Endothelial cell of umbilical vein (primary cell): ENCODE results near the gene TNS2. TPM values are rescaled to one million over a fixed set of nuclear protein-coding genes. Genes with fewer than 3 reads are reported as not detected.

Experiments used
- BruUV-seq: library from RNA; stranded (reverse); fragments of 400-500 nt; replicated peaks from 2 replicates; lab custom pipeline; 2021; lab: Mats Ljungman, UMichigan
- CTCF ChIA-PET: fragments of 300-600, 350-600 bp; sonication (Branson Sonifier 250); formaldehyde crosslinking; loops from one replicate; lab custom pipeline; 2021; ENCODE audit warnings: antibody characterized with exemption, inconsistent platforms; lab: Charles Lee
- POLR2A ChIA-PET: fragments of 300-600, 350-600 bp; sonication (Branson Sonifier 250); formaldehyde crosslinking; loops from one replicate; lab custom pipeline; 2021; ENCODE audit warnings: antibody characterized with exemption, inconsistent platforms; lab: Charles Lee
- DNase-seq: peaks from one replicate; pipeline ENCODE4 v3.0.0-alpha.2; 2011; ENCODE audit warnings: low read depth, low spot score
- FAIRE-seq: peaks from 2 replicates; lab custom pipeline; 2011; peaks lifted over from hg19 to GRCh38; lab: Jason Lieb, UNC
- H2AFZ ChIP-seq: 2 replicates; pipeline ENCODE4 v1.6.0; 2012; ENCODE audit warnings: low read depth, low read length, control low read depth, inconsistent platforms
- H3K27ac ChIP-seq: 2 replicates; pipeline ENCODE4 v1.5.1; 2011; ENCODE audit warnings: low read depth, mild to moderate bottlenecking, control low read depth, low read length, moderate library complexity; ENCODE audit not compliant: insufficient read depth
- H3K27me3 ChIP-seq, 2 experiments: 2 replicates each; pipeline versions ENCODE4 v1.6.0 to v1.6.1; 2011; ENCODE audit warnings: low read length in 2 of 2, mixed read lengths in 1 of 2; ENCODE audit not compliant: control insufficient read depth in 2 of 2, insufficient read depth in 2 of 2
- H3K36me3 ChIP-seq, 2 experiments: 2 replicates in 1 of 2; 3 replicates in 1 of 2; pipeline ENCODE4 v1.5.1; 2011; ENCODE audit warnings: low read length in 2 of 2, mild to moderate bottlenecking in 1 of 2, moderate library complexity in 1 of 2; ENCODE audit not compliant: control insufficient read depth in 2 of 2, insufficient read depth in 2 of 2; ENCODE audit errors: extremely low read depth in 1 of 2
- H3K4me1 ChIP-seq: 3 replicates; pipeline ENCODE4 v1.5.1; 2011; ENCODE audit warnings: mild to moderate bottlenecking, low read length; ENCODE audit not compliant: control insufficient read depth, insufficient read depth; ENCODE audit errors: extremely low read depth
- H3K4me2 ChIP-seq: 2 replicates; pipeline ENCODE4 v1.6.1; 2011; ENCODE audit warnings: low read length, control low read depth, mixed read lengths; ENCODE audit not compliant: insufficient read depth
- H3K4me3 ChIP-seq, 3 experiments: fragments of 200-600 bp in 1 of 3; sonication (generic), shearing (Covaris generic) in 1 of 3; replicated peaks in 1 of 3; 2 replicates each; pipeline ENCODE4 v1.5.1; 2011 to 2016; ENCODE audit warnings: control low read depth in 3 of 3, low read length in 3 of 3, mild to moderate bottlenecking in 2 of 3, inconsistent platforms in 1 of 3, low read depth in 1 of 3, moderate library complexity in 1 of 3; ENCODE audit not compliant: insufficient read depth in 1 of 3
- H3K79me2 ChIP-seq: 2 replicates; pipeline ENCODE4 v1.6.0; 2012; ENCODE audit warnings: low read length, inconsistent platforms; ENCODE audit not compliant: control insufficient read depth, insufficient read depth
- H3K9ac ChIP-seq: replicated peaks from 2 replicates; pipeline ENCODE3; 2011; ENCODE audit warnings: low read length, control low read depth; ENCODE audit not compliant: insufficient read depth; ENCODE audit errors: extremely low read depth
- H3K9me1 ChIP-seq: replicated peaks from 3 replicates; pipeline ENCODE4 v1.6.0; 2011; ENCODE audit warnings: mild to moderate bottlenecking, low read length; ENCODE audit not compliant: control insufficient read depth, insufficient read depth; ENCODE audit errors: extremely low read depth
- H3K9me3 ChIP-seq: replicated peaks from 2 replicates; pipeline ENCODE4 v1.5.1; 2012; ENCODE audit warnings: low read length, inconsistent platforms; ENCODE audit not compliant: control insufficient read depth, insufficient read depth
- H4K20me1 ChIP-seq: replicated peaks from 2 replicates; pipeline ENCODE3; 2011; ENCODE audit warnings: mild to moderate bottlenecking, low read length; ENCODE audit not compliant: control insufficient read depth, insufficient read depth; ENCODE audit errors: extremely low read depth
- CTCF ChIP-seq, 2 donors: IDR thresholded peaks; 1 replicate in 1 of 2; 2 replicates in 1 of 2; pipeline ENCODE4 v1.5.1; 2011; ENCODE audit warnings: low read length in 2 of 2, mild to moderate bottlenecking in 2 of 2, moderate library complexity in 2 of 2, control low read depth in 1 of 2, inconsistent platforms in 1 of 2, low read depth in 1 of 2; ENCODE audit not compliant: insufficient read depth in 1 of 2; ENCODE audit errors: extremely low read depth in 1 of 2
- EZH2 ChIP-seq: IDR thresholded peaks from 2 replicates; pipeline ENCODE4 v1.6.1; 2012; ENCODE audit warnings: borderline replicate concordance, low read depth, mild to moderate bottlenecking, moderate library complexity, low read length, inconsistent platforms; ENCODE audit not compliant: severe bottlenecking
- FOS ChIP-seq: IDR thresholded peaks from 2 replicates; pipeline ENCODE4 v1.6.1; 2011; ENCODE audit warnings: mild to moderate bottlenecking, low read length, moderate library complexity, borderline replicate concordance; ENCODE audit not compliant: insufficient read depth
- GATA2 ChIP-seq: IDR thresholded peaks from 2 replicates; pipeline ENCODE4 v1.7.0; 2011; ENCODE audit warnings: low read depth, mild to moderate bottlenecking, moderate library complexity, mixed read lengths, low read length; ENCODE audit not compliant: insufficient read length, insufficient read depth
- JUN ChIP-seq: IDR thresholded peaks from 2 replicates; pipeline ENCODE4 v1.6.1; 2011; ENCODE audit warnings: borderline replicate concordance, low read depth; ENCODE audit not compliant: insufficient read length, insufficient read depth
- MAX ChIP-seq: IDR thresholded peaks from 2 replicates; pipeline ENCODE4 v1.6.1; 2011; ENCODE audit not compliant: insufficient read depth, insufficient read length
- MYC ChIP-seq: IDR thresholded peaks from one replicate; pipeline ENCODE4 v1.6.1; 2011; ENCODE audit warnings: mild to moderate bottlenecking, low read depth, low read length
- POLR2A ChIP-seq: IDR thresholded peaks from 2 replicates; pipeline ENCODE4 v1.6.1; 2012; ENCODE audit warnings: low read depth, mild to moderate bottlenecking, control low read depth, low read length
- POLR2AphosphoS5 ChIP-seq: IDR thresholded peaks from 2 replicates; pipeline ENCODE4 v1.6.1; 2012; ENCODE audit warnings: low read depth, mild to moderate bottlenecking, control low read depth, low read length, moderate library complexity; ENCODE audit not compliant: insufficient read depth
- dilution Hi-C: fragments of 300-500 bp; cut with MboI; formaldehyde crosslinking; loops from one replicate; pipeline ENCODE4 v1.15.0; 2019; ENCODE audit warnings: low sequenced_read_pairs; ENCODE audit not compliant: extremely low pct_ligation_motif_present
- intact Hi-C: fragments of 100-400 bp; cut with micrococcal nuclease; formaldehyde crosslinking; loops from one replicate; pipeline ENCODE4 v1.10.0; 2022
- polyA plus RNA-seq, 4 experiments: library from polyadenylated mRNA; depleted of rRNA in 3 of 4; stranded (reverse) in 3 of 4; unstranded in 1 of 4; fragments of >200 nt; gene quantifications; 2 replicates each; pipeline versions ENCODE4 v1.2.1 to v1.2.3, GENCODE V29; 2011 to 2012; ENCODE audit warnings: missing spikeins in 1 of 4
- total RNA-seq: library from RNA; stranded (reverse); gene quantifications from 2 replicates; pipeline ENCODE4 v1.2.3, GENCODE V29; 2021

The TNS2 gene
- total and polyA plus RNA-seq, 2 donors (not counting 3 experiments of a cell fraction or from before 2014, with no cell fraction given): 84.5 to 106 TPM

GRCh38 chr12:53065975-53066931, 16.4 kb downstream of the TNS2 start:
- POLR2A ChIA-PET: interaction anchor here (0.6 to 1.3 kb wide), 7 partner anchors 13 to 222 kb away, joined by 3 to 9 read pairs (median 4); partner anchors contain the start of gene SPRYD3

More at GRCh38 chr12:53065975-53066931, 16.4 kb downstream of the TNS2 start:
- Histone ChIP-seq H3K9me1 (no peaks in the 10 kb centered on the region), H3K27ac (peak overlapping the region; percentile 44), H3K9me3 (no peaks in the 10 kb centered on the region), H3K9ac (no peak overlapping the region), H4K20me1 (no peaks in the 10 kb centered on the region), H3K4me1 (peaks cover 22% of the 10 kb centered on the region), H3K4me3 (no peak overlapping the region), H3K79me2 (no peaks in the 10 kb centered on the region), H3K36me3 (peaks cover 3 to 21% of the 10 kb centered on the region in 2 experiments), H3K4me2 (peak overlapping the region; percentile 19), H2AFZ (no peak overlapping the region), H3K27me3 (no peaks in the 10 kb centered on the region)
- CTCF ChIA-PET: interaction anchor here (0.5 to 14.2 kb wide), 45 partner anchors 9 to 279 kb away, joined by 3 to 463 read pairs (median 6); partner anchors contain the start of genes AAAS, CSAD, ESPL1 and IGFBP6
- FAIRE-seq (peak; percentile 92), DNase-seq (peak; percentile 65)
- dilution Hi-C loops (no loop called here), intact Hi-C loops (loop anchor here (1.0 kb wide), 4 partner anchors 33 to 131 kb away; no protein-coding TSS in a partner anchor)
- no TSS peak for BruUV-seq
- TF ChIP-seq JUN (no peak), POLR2A (peak; percentile 39), FOS (no peak), MAX (no peak), EZH2 (no peak), MYC (no peak), GATA2 (no peak), POLR2AphosphoS5 (peak; percentile 46), CTCF (IDR thresholded peaks at IDR 0.05; ENCODE audit: extremely low read depth in 1 of 2, insufficient read depth in 1 of 2, low read depth in 1 of 2, low read length in 2 of 2) (peak; percentile 85 to 90)
